GM20000 (cell line): Measurements from ENCODE around the gene ID1.
A peak's percentile ranks its signal among the peaks of the same experiment; 100 is the strongest.

Experiments used
- DNase-seq: peaks from one replicate; pipeline ENCODE4 v3.0.0; 2012; ENCODE audit warnings: low spot score
- TF ChIP-seq, protein P1 (sequence below): IDR thresholded peaks from 2 replicates; pipeline ENCODE4 v1.5.1; 2012; ENCODE audit warnings: mild to moderate bottlenecking, control low read depth; ENCODE audit errors: extremely low read depth, missing control alignments

ID1 gene, protein sequence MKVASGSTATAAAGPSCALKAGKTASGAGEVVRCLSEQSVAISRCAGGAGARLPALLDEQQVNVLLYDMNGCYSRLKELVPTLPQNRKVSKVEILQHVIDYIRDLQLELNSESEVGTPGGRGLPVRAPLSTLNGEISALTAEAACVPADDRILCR

DNA sequence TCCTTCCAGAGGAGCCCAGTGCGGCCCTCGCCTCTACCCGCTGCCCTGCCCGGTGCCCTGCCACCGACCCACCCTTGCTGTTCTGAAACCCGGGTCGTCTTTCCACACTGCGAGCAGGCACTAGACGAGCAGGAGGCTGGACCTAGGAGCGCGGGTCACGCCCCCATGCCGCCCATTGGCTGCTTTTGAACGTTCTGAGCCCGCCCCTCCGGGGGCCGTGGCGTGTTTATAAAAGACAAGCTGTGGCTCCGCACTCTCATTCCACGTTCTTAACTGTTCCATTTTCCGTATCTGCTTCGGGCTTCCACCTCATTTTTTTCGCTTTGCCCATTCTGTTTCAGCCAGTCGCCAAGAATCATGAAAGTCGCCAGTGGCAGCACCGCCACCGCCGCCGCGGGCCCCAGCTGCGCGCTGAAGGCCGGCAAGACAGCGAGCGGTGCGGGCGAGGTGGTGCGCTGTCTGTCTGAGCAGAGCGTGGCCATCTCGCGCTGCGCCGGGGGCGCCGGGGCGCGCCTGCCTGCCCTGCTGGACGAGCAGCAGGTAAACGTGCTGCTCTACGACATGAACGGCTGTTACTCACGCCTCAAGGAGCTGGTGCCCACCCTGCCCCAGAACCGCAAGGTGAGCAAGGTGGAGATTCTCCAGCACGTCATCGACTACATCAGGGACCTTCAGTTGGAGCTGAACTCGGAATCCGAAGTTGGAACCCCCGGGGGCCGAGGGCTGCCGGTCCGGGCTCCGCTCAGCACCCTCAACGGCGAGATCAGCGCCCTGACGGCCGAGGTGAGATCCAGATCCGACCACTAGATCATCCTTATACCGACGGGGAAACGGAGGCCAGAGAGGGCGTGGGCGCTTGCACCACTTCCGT lies at the start of gene ID1:
Gene ID1 (plus strand): TSS at position 259 of the 871 bp plus-strand sequence. CDS start 99 bp downstream, at position 358.
- TF ChIP-seq, protein P1, sequence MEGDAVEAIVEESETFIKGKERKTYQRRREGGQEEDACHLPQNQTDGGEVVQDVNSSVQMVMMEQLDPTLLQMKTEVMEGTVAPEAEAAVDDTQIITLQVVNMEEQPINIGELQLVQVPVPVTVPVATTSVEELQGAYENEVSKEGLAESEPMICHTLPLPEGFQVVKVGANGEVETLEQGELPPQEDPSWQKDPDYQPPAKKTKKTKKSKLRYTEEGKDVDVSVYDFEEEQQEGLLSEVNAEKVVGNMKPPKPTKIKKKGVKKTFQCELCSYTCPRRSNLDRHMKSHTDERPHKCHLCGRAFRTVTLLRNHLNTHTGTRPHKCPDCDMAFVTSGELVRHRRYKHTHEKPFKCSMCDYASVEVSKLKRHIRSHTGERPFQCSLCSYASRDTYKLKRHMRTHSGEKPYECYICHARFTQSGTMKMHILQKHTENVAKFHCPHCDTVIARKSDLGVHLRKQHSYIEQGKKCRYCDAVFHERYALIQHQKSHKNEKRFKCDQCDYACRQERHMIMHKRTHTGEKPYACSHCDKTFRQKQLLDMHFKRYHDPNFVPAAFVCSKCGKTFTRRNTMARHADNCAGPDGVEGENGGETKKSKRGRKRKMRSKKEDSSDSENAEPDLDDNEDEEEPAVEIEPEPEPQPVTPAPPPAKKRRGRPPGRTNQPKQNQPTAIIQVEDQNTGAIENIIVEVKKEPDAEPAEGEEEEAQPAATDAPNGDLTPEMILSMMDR = no peak

DNA sequence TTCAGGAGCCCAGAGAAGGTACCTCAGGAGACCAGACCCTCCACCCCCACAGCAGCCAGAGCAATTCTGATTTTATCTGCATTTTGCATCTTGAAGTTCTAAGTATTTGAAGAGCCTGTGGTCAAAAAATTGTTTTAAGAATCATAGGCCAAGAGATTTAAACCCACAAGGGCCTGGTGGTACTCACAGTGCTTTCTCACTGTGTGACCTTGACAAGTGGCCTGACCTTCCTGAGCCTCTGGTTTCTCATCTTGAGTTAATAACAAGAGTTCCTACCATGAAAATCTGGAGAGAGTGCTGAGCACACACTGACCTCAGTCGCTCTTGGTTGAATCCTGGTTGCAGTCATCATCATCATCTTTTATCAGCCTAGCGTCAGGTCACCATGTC lies 45.4 kb upstream of the ID1 start:
- TF ChIP-seq, protein P1 = no peak
- no peak for DNase-seq

More for the DNA sequence above, at the start of gene ID1:
- DNase-seq = peak; percentile 95

DNA sequence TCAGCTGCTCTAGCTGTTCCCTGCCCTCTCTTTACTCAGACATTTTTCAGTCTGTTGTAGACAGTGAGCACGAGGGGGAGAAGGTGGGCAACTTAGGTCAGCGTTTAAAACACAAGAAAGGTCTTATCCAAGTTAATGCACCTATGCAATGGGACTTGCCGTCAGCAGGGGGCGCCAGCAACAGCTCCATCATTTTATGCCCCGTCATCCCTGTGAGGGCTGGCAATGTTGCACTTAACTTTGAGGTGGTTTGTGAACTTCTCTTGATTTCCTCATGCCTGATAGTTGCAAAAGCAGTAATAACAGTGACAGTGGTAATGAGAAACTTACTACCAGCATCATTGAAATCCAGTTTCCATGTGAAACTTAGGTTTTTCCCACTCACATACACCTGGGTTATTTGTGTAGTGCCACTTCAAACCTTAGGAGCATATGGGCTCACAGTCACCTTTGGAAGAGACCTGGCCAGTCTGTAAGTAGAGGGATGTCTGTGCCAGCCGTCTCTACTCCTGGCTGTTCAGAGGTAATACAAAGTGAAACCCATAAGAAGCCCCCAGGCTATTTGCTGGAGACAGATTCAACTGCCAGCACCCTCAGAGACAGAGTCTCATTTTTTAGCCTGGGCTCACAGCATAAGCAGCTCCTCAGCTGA lies 44.9 kb upstream of the ID1 start:
- DNase-seq = peak; percentile 72
- TF ChIP-seq, protein P1 = peak; percentile 89

DNA sequence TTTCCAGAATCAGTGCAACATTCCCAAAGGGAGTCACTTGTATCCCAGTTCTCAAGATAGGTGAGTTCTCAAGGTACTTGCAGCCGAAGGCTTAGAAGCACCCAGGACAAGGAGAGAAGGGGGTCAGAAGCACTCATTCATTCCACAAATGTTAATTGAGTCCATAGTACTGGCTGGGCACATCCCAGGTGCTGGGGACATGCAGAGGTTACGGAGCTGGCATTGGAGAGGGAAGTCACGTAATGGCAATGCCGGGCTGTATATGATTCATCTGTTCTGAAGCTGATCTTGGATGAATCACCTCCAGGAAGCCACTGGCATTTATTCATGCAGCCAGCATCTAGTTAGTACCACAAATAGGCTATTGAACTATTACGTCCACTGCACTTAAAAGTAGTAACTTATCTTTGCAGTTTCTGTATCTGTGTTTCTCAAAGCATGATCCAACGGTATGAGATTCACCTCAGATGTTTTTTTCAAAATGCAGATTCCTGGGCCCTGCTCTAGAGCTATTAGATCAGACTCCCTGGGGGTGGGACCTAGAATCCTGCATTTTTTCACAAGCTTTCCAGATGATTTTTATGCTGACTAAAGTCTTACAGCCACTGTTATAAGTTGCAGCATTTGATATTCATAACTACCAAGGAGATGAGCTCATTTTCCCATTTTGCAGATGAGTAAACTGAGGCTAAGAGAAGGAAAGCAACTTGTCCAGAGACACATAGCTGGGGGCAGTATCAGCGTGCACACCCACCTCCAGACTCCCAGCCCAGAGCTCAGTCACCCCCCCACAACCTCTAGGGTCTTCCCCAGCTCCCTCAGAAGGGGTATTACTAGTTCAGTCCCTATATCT lies 44.1 kb upstream of the ID1 start:
- no peak for DNase-seq
- TF ChIP-seq, protein P1 = no peak

DNA sequence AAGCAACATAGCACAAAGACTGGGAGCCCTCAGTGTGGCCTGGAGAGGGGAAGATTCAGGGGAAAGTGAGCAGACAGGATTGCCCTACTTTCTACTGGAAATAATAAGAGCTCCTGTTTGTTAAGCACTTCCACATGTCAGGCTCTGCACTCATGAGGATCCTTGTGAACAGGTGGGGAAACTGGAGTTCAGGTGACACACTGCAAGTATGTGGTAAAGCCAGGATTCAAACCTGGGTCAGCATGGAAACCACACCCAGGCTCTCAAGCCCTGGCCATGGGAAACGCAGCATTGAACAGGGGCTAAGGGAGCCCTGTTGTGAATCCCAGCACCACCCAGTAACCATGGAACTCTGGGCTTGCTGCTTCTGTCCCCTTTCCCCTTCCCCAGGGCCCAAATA lies 42.8 kb upstream of the ID1 start:
- DNase-seq = no peak
- TF ChIP-seq, protein P1 = no peak

DNA sequence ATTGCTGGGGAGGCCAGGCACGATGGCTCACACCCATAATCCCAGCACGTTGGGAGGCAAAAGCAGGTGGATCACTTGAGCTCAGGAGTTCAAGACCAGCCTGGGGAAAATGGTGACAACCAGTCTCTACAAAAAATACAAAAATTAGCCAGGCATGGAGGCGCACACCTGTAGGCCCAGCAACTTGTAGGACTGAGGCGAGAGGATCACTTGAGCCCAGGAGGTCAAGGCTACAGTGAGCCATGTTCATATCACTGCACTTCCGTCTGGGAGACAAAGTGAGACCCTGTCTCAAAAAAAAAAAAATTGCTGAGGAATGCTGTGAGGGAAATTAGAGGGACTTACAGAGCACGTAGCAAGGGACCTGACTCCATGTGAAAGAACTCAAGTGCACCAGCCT lies 40.8 kb upstream of the ID1 start:
- DNase-seq = no peak
- TF ChIP-seq, protein P1 = no peak
